IPS-15b (cell line): ENCODE data around the gene KCNA1.
A peak's percentile ranks its signal among the peaks of the same experiment; 100 is the strongest.
"Not testable (repeated sequence)": the region's sequence is repeated elsewhere in the genome, so short reads cannot be mapped to it uniquely, and the experiment has no call there.

Experiments used
- H3K27me3 ChIP-seq: one replicate; pipeline ENCODE4 v1.6.1; 2013; ENCODE audit warnings: low read length; ENCODE audit not compliant: control insufficient read depth, insufficient read depth
- H3K36me3 ChIP-seq: one replicate; pipeline ENCODE4 v1.6.1; 2013; ENCODE audit warnings: low read length; ENCODE audit not compliant: control insufficient read depth, insufficient read depth
- H3K4me1 ChIP-seq: one replicate; pipeline ENCODE4 v1.6.1; 2013; ENCODE audit warnings: mild to moderate bottlenecking, low read length; ENCODE audit not compliant: control insufficient read depth, insufficient read depth
- H3K4me3 ChIP-seq: one replicate; pipeline ENCODE4 v1.5.1; 2013; ENCODE audit warnings: low read depth, low read length
- H3K9ac ChIP-seq: one replicate; pipeline ENCODE4 v1.6.1; 2013; ENCODE audit warnings: low read depth, mild to moderate bottlenecking, low read length
- H3K9me3 ChIP-seq: one replicate; pipeline ENCODE4 v1.6.1; 2013; ENCODE audit warnings: mild to moderate bottlenecking, low read length; ENCODE audit not compliant: control insufficient read depth, insufficient read depth

The KCNA1 gene

DNA sequence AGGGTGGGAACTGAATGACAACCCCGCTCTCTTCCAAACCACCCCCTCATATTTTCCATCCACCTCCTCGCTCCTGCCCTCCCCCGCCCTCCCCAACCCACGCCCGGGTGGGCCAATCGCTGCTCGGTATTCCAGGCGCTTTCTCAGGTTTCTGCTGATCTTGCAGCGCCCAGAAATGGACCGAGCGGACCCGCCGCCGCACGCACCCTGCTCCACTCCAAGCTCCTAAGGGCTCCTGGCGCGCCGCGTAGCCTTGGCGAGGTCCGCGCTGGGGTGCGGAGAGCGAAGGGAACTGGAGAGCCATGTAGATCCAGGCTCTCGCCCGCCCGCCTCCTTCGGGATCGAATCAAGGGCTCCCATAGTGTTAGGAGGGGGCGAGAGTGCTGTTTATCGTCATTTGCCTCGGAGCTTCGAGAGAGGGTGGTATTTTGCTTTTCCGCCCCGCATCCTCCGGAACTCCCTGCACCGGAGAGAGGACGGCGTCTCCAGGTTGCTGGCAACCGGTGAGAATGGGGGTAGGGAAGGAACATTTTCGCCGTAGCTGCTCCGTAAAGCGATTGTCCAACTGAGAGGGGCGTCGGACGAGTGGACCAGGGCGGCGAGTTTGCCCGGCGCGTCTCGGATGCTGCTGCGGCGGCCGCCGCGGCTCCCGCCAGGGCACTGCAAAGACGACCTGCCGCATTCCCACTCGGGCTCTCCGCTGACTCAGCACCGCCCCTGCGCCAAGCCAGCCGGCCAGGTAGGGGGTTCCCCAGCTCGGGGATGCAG lies at the start of gene KCNA1:
TSS of gene KCNA1 (plus strand) at position 172 of the 768 bp plus-strand sequence. CDS start 1,474 bp downstream, outside the sequence.
- Histone ChIP-seq H3K27me3 (peaks cover 88% of the 10 kb centered on the region), H3K36me3 (no peaks in the 10 kb centered on the region), H3K9ac (peak within 1 kb of the TSS; percentile 28), H3K9me3 (peaks cover 6% of the 10 kb centered on the region), H3K4me3 (peak within 1 kb of the TSS; percentile 79), H3K4me1 (peaks cover 3% of the 10 kb centered on the region)

DNA sequence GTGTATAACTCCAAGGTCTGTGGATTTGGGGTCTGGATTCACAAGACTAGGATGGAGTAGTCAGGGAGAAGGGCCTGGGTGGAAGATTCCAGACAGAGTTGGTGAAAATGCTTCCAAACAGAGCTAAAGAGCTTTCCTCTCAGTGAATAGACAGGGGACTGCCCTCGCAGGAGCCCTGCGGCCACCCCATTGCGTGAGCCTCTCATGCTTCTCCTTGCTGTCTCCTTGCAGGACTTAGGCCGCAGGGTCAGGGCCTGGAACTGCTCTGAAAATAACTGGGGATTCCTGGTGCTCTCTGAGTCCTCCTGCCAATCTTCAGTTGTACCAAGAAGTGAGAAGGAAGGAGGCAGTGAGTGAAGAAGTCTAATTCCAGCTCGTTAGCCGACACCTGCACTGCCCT lies 49.0 kb upstream of the KCNA1 start:
- Histone ChIP-seq H3K9ac (no peak overlapping the region), H3K4me3 (no peak overlapping the region), H3K9me3 (no peaks in the 10 kb centered on the region), H3K27me3 (peaks cover 22% of the 10 kb centered on the region), H3K4me1 (peaks cover 9% of the 10 kb centered on the region), H3K36me3 (no peaks in the 10 kb centered on the region)

DNA sequence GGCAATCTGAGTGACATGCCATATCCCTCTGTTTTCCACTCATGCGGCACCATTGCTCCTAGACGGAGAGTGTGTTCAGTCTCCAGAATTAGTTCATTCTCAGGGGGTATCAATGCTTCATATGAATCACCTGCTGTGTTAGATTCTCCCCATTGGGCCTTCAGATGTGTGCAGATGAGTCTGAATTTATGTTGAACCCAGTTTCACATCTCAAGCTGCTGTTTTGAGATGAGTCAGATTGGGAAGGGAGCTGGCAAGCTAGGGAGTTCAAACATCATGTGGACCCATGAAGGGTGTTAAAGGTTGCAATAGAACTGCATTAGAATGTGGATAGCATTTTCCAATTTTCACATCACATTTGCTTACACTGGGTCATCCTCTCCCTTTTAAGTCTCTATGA lies 46.9 kb upstream of the KCNA1 start:
- no peak overlapping the region for H3K9ac ChIP-seq
- H3K4me1 ChIP-seq, result peaks cover 8% of the 10 kb centered on the region
- H3K9me3 ChIP-seq, result no peaks in the 10 kb centered on the region
- H3K4me3 ChIP-seq, result no peak overlapping the region
- peaks cover 20% of the 10 kb centered on the region for H3K27me3 ChIP-seq
- H3K36me3 ChIP-seq, result no peaks in the 10 kb centered on the region

DNA sequence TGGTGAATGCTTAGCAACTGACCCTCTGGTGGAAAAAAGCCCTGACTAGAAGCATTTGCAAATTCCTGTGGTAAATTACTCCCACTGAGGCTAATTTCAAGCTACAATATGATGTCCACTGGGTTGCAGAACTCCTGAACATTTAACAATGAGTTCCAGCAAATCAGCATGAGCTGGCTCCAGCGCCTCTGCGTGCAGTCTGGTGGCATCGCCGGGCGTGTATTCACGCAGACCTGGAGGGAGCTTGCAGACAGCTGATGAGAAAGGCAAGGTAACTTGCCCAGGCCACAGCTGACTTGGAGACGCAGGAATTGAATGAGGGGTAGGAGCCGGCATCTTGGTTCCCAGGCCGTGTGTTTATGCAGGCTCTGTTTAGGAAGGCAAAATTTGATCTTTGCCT lies 45.1 kb upstream of the KCNA1 start:
- Histone ChIP-seq H3K27me3 (peaks cover 10% of the 10 kb centered on the region), H3K4me1 (no peaks in the 10 kb centered on the region), H3K9me3 (no peaks in the 10 kb centered on the region), H3K4me3 (no peak overlapping the region), H3K9ac (no peak overlapping the region), H3K36me3 (no peaks in the 10 kb centered on the region)

DNA sequence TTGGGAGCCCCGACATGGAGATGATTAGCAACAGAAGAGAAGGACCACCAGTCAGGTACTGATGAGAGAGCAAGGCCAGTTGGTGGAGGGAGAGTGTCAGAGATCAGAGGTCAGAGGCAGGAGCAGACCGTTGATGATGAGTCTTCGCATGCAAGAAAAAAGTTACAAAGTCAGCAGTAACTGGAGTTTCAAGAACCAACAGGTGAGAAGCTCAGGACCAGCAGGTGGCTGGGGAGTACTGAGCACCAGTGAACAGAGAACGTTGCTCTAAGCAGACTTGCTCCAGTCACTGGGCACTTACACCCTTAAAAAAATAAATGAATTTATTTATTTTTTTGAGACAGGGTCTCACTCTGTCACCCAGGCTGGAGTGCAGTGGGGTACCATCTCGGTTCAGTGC lies 44.5 kb upstream of the KCNA1 start:
- Histone ChIP-seq H3K36me3 (no peaks in the 10 kb centered on the region), H3K4me3 (no peak overlapping the region), H3K4me1 (no peaks in the 10 kb centered on the region), H3K9me3 (no peaks in the 10 kb centered on the region), H3K9ac (no peak overlapping the region), H3K27me3 (peaks cover 10% of the 10 kb centered on the region)

DNA sequence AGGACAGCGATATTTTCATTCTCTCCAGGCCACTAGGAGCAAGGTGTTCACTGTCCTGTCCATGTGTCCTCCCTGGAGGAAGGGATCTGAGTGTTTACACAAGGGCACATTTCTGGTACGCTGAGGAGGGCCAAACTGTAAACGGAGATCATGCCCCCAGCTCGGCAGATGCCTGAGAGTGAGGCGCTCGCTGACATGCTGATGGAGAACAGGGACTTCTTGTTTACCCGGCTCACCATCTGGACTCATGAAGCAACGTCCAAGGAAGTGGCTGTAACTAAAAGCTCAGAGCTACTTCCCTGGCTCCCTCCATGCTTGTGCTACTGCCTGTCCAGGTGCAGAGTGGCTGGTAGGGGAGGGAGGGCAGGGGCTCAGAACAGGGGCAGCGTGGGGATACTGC lies 43.4 kb upstream of the KCNA1 start:
- no peak overlapping the region for H3K4me3 ChIP-seq
- H3K4me1 ChIP-seq, result no peaks in the 10 kb centered on the region
- no peaks in the 10 kb centered on the region for H3K36me3 ChIP-seq
- H3K27me3 ChIP-seq, result peaks cover 11% of the 10 kb centered on the region
- no peaks in the 10 kb centered on the region for H3K9me3 ChIP-seq
- H3K9ac ChIP-seq, result no peak overlapping the region

DNA sequence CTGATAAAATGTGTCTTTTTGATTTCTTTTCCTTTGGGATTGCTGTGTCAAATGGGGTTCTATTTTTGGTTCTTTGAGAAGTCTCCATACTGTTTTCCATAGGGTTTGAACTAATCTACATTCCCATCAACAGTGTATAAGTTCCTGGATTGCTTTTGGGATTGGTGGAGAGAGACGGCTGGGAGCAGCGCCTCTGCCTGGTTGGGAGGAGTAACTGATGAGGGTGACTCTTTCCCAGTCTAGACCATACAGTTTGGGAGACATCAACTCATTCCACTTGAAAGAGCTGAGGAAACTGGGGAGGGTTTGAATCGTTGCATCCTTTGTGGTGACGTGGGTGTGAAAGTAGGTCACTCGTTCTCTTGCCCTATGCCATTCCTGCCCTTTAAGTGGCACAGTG lies 42.3 kb upstream of the KCNA1 start:
- H3K9me3 ChIP-seq, result no peaks in the 10 kb centered on the region
- no peaks in the 10 kb centered on the region for H3K36me3 ChIP-seq
- no peak overlapping the region for H3K4me3 ChIP-seq
- no peaks in the 10 kb centered on the region for H3K4me1 ChIP-seq
- H3K27me3 ChIP-seq, result peaks cover 11% of the 10 kb centered on the region
- no peak overlapping the region for H3K9ac ChIP-seq

DNA sequence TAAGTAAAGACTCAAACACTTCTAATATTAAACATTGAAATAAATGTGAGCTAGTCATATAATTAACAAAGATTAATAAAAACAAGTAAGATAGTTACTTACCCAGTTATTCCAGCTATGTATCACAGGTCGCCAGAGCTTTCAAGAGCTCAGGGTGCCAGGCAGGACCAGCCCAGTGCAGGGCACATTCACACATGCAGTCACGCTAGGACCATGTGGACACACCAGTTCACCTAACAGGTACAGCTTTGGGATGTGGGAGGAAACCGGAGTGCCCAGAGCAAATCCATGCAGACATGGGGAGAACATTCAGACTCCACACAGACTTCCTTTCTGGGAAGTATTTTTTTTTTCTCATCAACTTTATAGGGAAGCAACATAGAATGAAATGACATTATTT lies 39.3 kb upstream of the KCNA1 start:
- H3K27me3 ChIP-seq, result peaks cover 4% of the 10 kb centered on the region
- no peaks in the 10 kb centered on the region for H3K36me3 ChIP-seq
- H3K4me1 ChIP-seq, result no peaks in the 10 kb centered on the region
- no peaks in the 10 kb centered on the region for H3K9me3 ChIP-seq
- H3K9ac ChIP-seq, result no peak overlapping the region
- H3K4me3 ChIP-seq, result no peak overlapping the region

DNA sequence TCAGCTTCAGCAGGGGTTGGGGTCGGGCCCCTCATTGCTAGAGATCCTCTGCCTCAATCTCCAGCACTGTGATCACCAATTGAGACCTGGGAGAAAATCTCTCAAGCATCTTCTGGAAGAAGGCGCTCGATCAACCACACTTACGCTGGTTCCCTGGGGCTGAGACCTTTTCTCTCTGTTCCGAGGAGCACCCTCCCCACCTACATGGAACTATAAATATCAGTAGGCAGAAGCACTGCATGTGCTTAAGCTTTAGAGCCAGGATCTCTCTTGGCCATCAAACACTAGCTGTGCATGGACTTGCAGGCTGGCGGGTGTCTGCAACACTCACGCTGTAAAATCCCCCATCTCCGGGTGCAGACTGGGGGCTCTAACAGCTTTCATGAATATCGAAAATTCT lies 38.2 kb upstream of the KCNA1 start:
- Histone ChIP-seq H3K4me1 (no peaks in the 10 kb centered on the region), H3K4me3 (no peak overlapping the region), H3K36me3 (no peaks in the 10 kb centered on the region), H3K9me3 (no peaks in the 10 kb centered on the region), H3K27me3 (peaks cover 7% of the 10 kb centered on the region), H3K9ac (no peak overlapping the region)

DNA sequence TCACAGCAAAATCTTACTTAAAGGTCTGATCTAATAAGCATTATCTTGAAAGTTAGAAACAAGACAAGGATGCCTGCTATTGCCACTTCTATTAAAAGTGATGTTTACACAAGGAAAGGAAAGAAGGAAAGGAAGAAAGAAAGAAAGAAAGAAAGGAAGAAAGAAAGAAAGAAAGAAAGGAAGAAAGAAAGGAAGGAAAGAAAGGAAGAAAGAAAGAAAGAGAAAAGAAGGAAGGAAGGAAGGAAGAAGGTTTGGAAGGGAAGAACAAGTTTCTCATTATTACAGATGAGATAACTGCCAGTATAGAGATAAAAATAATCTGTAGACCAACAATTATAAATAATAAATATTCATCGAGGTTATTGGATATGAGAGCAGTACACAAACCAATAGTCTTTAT lies 35.8 kb upstream of the KCNA1 start:
- Histone ChIP-seq H3K4me1 (no peaks in the 10 kb centered on the region), H3K4me3 (no peak overlapping the region), H3K9ac (no peak overlapping the region), H3K27me3 (peaks cover 5% of the 10 kb centered on the region), H3K36me3 (no peaks in the 10 kb centered on the region), H3K9me3 (no peaks in the 10 kb centered on the region)

DNA sequence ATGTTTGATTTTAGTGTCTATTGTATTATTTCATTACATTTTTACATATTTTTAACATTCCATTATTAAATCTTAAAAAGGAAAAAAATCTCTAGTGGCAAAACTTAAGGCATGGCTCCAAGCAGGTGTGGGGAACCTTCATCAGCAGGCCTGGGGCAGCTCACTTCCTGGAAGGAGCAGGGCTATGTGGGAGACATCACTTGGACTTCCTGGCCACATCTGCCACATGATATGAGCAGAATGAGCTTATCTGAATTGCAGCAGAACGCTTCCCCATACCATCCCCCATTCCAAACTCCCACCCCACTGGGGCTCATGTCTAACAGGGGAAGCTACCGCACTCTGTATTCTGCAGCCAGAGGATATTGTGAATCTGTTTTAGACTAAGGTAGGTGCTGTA lies 35.0 kb upstream of the KCNA1 start:
- H3K4me1 ChIP-seq, result no peaks in the 10 kb centered on the region
- no peaks in the 10 kb centered on the region for H3K9me3 ChIP-seq
- H3K27me3 ChIP-seq, result peaks cover 5% of the 10 kb centered on the region
- no peak overlapping the region for H3K4me3 ChIP-seq
- no peak overlapping the region for H3K9ac ChIP-seq
- H3K36me3 ChIP-seq, result no peaks in the 10 kb centered on the region

DNA sequence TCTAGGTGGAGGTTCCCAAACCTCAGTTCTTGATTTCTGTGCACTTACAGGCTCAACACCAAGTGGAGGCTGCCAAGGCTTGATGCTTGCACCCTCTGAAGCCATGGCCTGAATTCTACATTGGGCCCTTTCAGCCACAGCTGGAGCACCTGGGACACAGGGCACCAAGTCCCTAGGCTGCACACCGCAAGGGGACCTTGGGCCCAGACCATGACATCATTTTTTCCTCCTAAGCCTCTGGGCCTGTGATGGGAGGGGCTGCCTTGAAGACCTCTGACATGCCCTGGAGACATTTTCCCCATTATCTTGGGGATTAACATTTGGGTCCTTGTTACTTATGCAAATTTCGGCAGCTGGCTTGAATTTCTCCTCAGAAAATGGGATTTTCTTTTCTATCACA lies 30.2 kb upstream of the KCNA1 start:
- not testable (repeated sequence) for H3K4me3 ChIP-seq, H3K4me1 ChIP-seq, H3K27me3 ChIP-seq, H3K36me3 ChIP-seq, H3K9me3 ChIP-seq, H3K9ac ChIP-seq
